Hepatocyte (in vitro differentiated cells): ENCODE measurements around the gene BIN1. TPM values are rescaled to one million over a fixed set of nuclear protein-coding genes. Genes with fewer than 3 reads are reported as not detected.
A peak's percentile ranks its signal among the peaks of the same experiment; 100 is the strongest.

Experiments
- DNase-seq: peaks from one replicate; pipeline ENCODE4 v3.0.0-alpha.2; 2016; ENCODE audit warnings: low spot score
- H2AFZ ChIP-seq: fragments of 200-600 bp; sonication (generic); 2 replicates; pipeline ENCODE4 v1.6.0; 2016; ENCODE audit warnings: antibody characterized with exemption, mild to moderate bottlenecking
- H3K27ac ChIP-seq: fragments of 200-600 bp; sonication (generic); 2 replicates; pipeline ENCODE4 v1.5.1; 2016; ENCODE audit warnings: mild to moderate bottlenecking
- H3K27me3 ChIP-seq: fragments of 200-600 bp; sonication (generic); 2 replicates; pipeline ENCODE4 v1.6.1; 2016
- H3K36me3 ChIP-seq: fragments of 200-600 bp; sonication (generic); replicated peaks from 2 replicates; pipeline ENCODE4 v1.5.1; 2016; ENCODE audit warnings: low read depth; ENCODE audit not compliant: insufficient read depth
- H3K4me1 ChIP-seq: fragments of 200-600 bp; sonication (generic); 2 replicates; pipeline ENCODE4 v1.5.1; 2016; ENCODE audit warnings: mild to moderate bottlenecking, moderate library complexity; ENCODE audit not compliant: insufficient read depth
- H3K4me2 ChIP-seq: fragments of 200-600 bp; sonication (generic); 2 replicates; pipeline ENCODE4 v1.6.0; 2016
- H3K4me3 ChIP-seq: fragments of 200-600 bp; sonication (generic); 2 replicates; pipeline ENCODE4 v1.5.1; 2016; ENCODE audit warnings: mild to moderate bottlenecking
- H3K79me2 ChIP-seq: fragments of 200-600 bp; sonication (generic); 2 replicates; pipeline ENCODE4 v1.6.0; 2017; ENCODE audit warnings: mild to moderate bottlenecking
- H3K9me2 ChIP-seq: fragments of 200-600 bp; sonication (generic); replicated peaks from 2 replicates; pipeline ENCODE4 v1.6.0; 2017; ENCODE audit warnings: mild to moderate bottlenecking; ENCODE audit not compliant: insufficient read depth
- H3K9me3 ChIP-seq: fragments of 200-600 bp; sonication (generic); 2 replicates; pipeline ENCODE4 v1.5.1; 2016; ENCODE audit warnings: low read depth, mild to moderate bottlenecking
- H4K20me1 ChIP-seq: fragments of 200-600 bp; sonication (generic); 2 replicates; pipeline ENCODE4 v1.6.0; 2016; ENCODE audit warnings: mild to moderate bottlenecking; ENCODE audit not compliant: insufficient read depth, poor library complexity, severe bottlenecking
- CTCF ChIP-seq: fragments of 200-600 bp; sonication (generic); IDR thresholded peaks from 2 replicates; pipeline ENCODE4 v1.5.1; 2016; ENCODE audit warnings: antibody characterized with exemption, mild to moderate bottlenecking; ENCODE audit not compliant: poor library complexity
- EZH2 ChIP-seq: fragments of 200-600 bp; sonication (generic); IDR thresholded peaks from 2 replicates; pipeline ENCODE4 v1.6.1; 2016; ENCODE audit warnings: antibody characterized with exemption, mild to moderate bottlenecking, borderline replicate concordance
- EZH2phosphoT487 ChIP-seq: fragments of 200-600 bp; sonication (generic); IDR thresholded peaks from one replicate; pipeline ENCODE4 v1.6.1; 2018; ENCODE audit warnings: antibody characterized with exemption, mild to moderate bottlenecking, low read depth, moderate library complexity; ENCODE audit not compliant: unreplicated experiment, severe bottlenecking
- WGBS: methylation state at CpG from one replicate; pipeline ENCODE4 v1.1.6; 2016; ENCODE audit warnings: low lambda C conversion rate; ENCODE audit errors: missing lambda C conversion rate; 5-methylcytosine and 5-hydroxymethylcytosine counted together
- polyA plus RNA-seq: library from polyadenylated mRNA; unstranded; fragments of >200 nt; fragmentation: Nextera tagmentation; extraction: Ambion mirVana; gene quantifications from 2 replicates; pipeline ENCODE4 v1.2.1, GENCODE V29; 2016
- total RNA-seq: library from RNA; depleted of rRNA; stranded (reverse); fragments of >200 nt; gene quantifications from 2 replicates; pipeline ENCODE4 v1.2.3, GENCODE V29; 2014

Gene BIN1
- total and polyA plus RNA-seq, 2 experiments from 2014 or later, result 109 to 113 TPM

GRCh38 chr2:127066942-127067341, 40.0 kb downstream of the BIN1 start:
- no peaks in the 10 kb centered on the region for H3K9me3 ChIP-seq
- H3K36me3 ChIP-seq, result no peaks in the 10 kb centered on the region
- H3K79me2 ChIP-seq, result peaks cover 15% of the 10 kb centered on the region
- TF ChIP-seq CTCF (no peak), EZH2 (no peak), EZH2phosphoT487 (no peak)
- H3K9me2 ChIP-seq, result no peaks in the 10 kb centered on the region
- no peak for DNase-seq
- no peaks in the 10 kb centered on the region for H4K20me1 ChIP-seq
- peaks cover 23% of the 10 kb centered on the region for H3K4me1 ChIP-seq
- peak overlapping the region; percentile 69 for H3K27ac ChIP-seq
- H3K4me3 ChIP-seq, result no peak overlapping the region
- H3K4me2 ChIP-seq, result no peak overlapping the region
- no peak overlapping the region for H2AFZ ChIP-seq
- WGBS, result 83% methylated on average over 10 of the region's 10 CpGs
- no peaks in the 10 kb centered on the region for H3K27me3 ChIP-seq

DNA sequence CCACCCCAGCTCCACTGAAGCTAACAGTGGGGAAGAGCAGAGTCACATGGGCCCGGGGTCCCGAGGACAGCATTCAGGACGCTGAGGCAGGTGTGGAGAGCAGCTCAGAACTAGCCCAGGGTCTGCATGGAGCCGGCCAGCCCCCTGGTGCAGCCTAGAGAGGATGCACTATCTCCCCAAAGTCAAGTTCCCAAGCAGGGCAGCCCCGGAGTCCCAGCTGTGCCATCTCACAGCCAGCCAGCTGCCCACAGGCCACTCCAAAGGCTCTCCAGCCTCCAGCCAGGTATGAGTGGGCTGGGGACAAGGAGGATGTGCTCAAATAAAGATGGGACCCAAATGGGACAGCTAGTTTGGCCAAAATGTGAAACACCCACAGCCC, 41.0 kb downstream of the BIN1 start:
- Histone ChIP-seq H2AFZ (no peak overlapping the region), H3K4me1 (peaks cover 23% of the 10 kb centered on the region), H3K9me2 (no peaks in the 10 kb centered on the region), H4K20me1 (no peaks in the 10 kb centered on the region), H3K27me3 (no peaks in the 10 kb centered on the region), H3K4me2 (no peak overlapping the region), H3K79me2 (peaks cover 15% of the 10 kb centered on the region), H3K27ac (peak overlapping the region; percentile 89), H3K36me3 (no peaks in the 10 kb centered on the region), H3K4me3 (no peak overlapping the region), H3K9me3 (no peaks in the 10 kb centered on the region)
- 91% methylated on average over 5 of the region's 5 CpGs for WGBS
- no peak for TF ChIP-seq EZH2phosphoT487
- TF ChIP-seq EZH2, result no peak
- no peak for TF ChIP-seq CTCF
- no peak for DNase-seq

- peak overlapping the region; percentile 51 for H3K4me2 ChIP-seq
- no peaks in the 10 kb centered on the region for H4K20me1 ChIP-seq
- 86% methylated on average over 13 of the region's 13 CpGs for WGBS
- H3K79me2 ChIP-seq, result peaks cover 15% of the 10 kb centered on the region
- H3K4me1 ChIP-seq, result peaks cover 23% of the 10 kb centered on the region
- TF ChIP-seq EZH2 (no peak), CTCF (no peak), EZH2phosphoT487 (no peak)
- no peaks in the 10 kb centered on the region for H3K9me2 ChIP-seq
- H2AFZ ChIP-seq, result no peak overlapping the region
- H3K36me3 ChIP-seq, result no peaks in the 10 kb centered on the region
- H3K27ac ChIP-seq, result peak overlapping the region; percentile 89
- no peaks in the 10 kb centered on the region for H3K9me3 ChIP-seq
- no peak for DNase-seq
- H3K27me3 ChIP-seq, result no peaks in the 10 kb centered on the region
- H3K4me3 ChIP-seq, result no peak overlapping the region
Measured at GRCh38 chr2:127065299-127065939, 41.5 kb downstream of the BIN1 start.
